ENCODE data around the gene ENTREP3. TPM values are rescaled to one million over a fixed set of nuclear protein-coding genes. Genes with fewer than 3 reads are reported as not detected.
A peak's percentile ranks its signal among the peaks of the same experiment; 100 is the strongest.
"Not testable (repeated sequence)": the region's sequence is repeated elsewhere in the genome, so short reads cannot be mapped to it uniquely, and the experiment has no call there.

Gene ENTREP3
- total RNA-seq, 1 donor from 2014 or later = 14.5 TPM

DNA sequence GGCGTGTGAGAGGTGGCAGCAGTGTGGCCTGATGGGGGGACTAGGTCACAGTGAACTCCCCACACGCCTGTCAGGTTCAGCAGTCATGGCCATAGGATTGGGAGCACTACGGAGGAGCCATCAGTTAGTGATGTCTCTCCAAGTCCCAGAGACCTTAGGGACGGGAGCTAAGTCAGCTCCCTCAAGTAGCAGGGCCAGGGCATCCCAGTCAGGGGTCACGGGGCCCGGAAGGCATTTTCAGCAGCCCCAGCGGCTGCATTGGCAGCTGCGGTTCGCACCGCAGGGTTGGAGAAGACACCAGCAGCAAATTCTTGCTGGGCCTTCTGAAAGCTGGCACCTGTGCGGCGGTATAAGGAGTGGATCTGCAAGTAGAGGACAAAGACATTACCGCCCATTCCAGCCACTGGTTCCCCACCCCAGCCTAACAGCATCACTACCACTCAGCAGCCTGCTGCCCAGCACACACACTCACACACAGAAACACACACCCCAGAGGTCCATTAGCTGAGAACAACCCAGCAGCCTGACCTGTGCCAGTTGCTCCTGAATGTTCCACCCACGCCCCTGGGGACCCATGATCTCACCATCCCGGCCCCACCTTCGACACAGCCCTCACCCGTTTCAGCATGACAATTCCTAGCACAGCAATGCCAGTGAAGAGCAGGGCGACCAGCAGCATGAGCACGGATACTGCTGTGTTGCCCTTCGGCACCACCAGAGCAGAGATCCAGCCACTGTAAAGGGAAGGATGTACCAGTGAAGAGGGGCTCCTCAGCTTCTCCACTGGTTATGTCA, 972 bp upstream of the ENTREP3 start:
- intact Hi-C loops (cut with DNase I) = no loop called here
- ATAC-seq = no peak
- peak; percentile 53 for DNase-seq (ENCODE audit: missing footprints)

- intact Hi-C loops (cut with DNase I) = no loop called here
- ATAC-seq (peak; percentile 8), DNase-seq (ENCODE audit: missing footprints) (peak; percentile 75)
These were observed 505 bp downstream of the ENTREP3 start for GRCh38 chr1:155254714-155255242.

GRCh38 chr1:155254228-155254713, 1.0 kb downstream of the ENTREP3 start:
- ATAC-seq (peak; percentile 0), DNase-seq (ENCODE audit: missing footprints) (peak; percentile 59)
- intact Hi-C loops (cut with DNase I) = no loop called here

- ATAC-seq (no peak), DNase-seq (ENCODE audit: missing footprints) (no peak)
- intact Hi-C loops (cut with DNase I) = no loop called here
These were observed 1.5 kb downstream of the ENTREP3 start for GRCh38 chr1:155253797-155254196.

DNA sequence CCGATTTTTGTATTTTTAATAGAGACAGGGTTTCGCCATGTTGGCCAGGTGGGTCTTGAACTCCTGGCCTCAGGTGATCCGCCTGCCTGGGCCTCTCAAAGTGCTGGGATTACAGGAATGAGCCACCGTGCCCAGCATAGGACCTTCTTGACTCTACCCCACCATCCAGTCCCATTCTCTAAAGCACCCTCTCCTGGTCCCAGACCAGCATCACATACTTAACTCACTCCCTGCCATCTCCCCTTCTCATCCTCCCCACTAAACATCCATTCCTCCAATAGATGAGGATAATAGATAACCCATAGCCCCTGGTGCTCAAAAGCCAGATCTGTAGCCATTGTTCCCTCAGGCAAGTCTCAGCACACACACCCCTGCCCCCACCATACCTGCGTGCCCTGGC, 2.1 kb downstream of the ENTREP3 start:
- intact Hi-C loops (cut with DNase I) = no loop called here
- peak; percentile 50 for DNase-seq (ENCODE audit: missing footprints)
- ATAC-seq = no peak

- no peak for ATAC-seq
- no peak for DNase-seq (ENCODE audit: missing footprints)
- intact Hi-C loops (cut with DNase I) = loop anchor here (2.0 kb wide), 2 partner anchors 71 to 341 kb away; no protein-coding TSS in a partner anchor
These were observed 3.7 kb downstream of the ENTREP3 start for GRCh38 chr1:155251566-155251965.

DNA sequence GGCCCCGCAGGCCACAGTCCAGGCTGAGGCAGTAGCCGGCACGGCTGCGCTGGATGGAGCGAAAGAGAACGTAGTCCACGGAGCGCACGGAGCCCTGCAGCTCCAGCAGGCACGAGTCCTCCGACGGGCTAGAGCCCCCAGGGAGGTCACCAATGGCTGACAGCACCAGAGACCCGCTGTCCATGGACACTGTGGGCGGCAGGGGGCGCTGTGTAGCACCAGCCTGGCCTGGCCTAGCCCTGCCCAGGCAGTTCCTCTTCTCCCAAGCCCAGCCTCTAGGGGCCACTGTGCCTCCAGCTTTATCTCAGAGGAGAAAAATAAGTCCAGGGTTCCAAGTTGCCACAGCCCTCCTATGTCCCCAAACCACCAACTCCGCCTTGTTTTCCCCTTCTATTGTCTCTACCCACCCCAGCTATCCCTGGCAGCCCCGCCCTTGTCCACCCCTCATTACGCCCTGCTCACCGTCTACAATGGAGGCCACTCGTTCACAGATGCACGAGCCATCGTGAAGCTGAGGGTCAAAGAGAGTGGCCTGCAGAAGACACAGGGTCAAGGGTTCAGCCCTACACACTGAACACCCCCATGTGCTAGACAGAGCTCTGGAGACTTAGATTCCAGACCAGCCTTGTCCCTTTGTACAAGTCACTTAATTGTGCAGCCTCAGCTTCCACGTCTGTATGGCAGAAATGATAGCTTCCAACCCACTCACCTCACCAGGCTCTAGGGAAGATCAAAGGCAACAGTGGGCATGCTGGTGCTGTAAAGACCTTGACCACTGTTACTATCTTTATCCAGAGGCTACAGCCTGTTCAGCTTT, 4.4 kb downstream of the ENTREP3 start:
- peak; percentile 85 for ATAC-seq
- peak; percentile 96 for DNase-seq (ENCODE audit: missing footprints)
- intact Hi-C loops (cut with DNase I) = loop anchor here (1.0 to 2.0 kb wide), 3 partner anchors 57 to 342 kb away; partner anchors contain the start of gene FDPS

DNA sequence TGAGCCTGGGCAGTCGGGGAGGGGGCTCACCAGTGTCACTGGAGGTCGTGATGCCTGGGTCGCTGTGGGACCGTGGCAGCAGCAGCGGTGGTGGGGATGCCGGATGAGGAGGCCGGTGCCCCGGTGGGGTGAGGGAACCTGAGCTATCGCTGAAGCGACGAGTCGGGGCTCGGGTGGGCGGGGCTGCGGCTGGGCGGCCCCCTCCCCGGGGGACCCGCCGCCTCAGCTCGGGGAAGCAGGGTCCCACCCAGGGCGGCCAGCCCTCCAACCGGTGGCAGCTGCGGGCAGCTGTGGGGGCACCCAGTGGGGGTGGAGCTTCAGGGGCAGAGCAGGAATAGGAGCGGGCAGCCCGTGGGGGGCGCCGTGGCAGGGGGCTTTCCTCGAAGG, 5.0 kb downstream of the ENTREP3 start:
- intact Hi-C loops (cut with DNase I) = loop anchor here (1.0 to 2.0 kb wide), 3 partner anchors 58 to 343 kb away; partner anchors contain the start of gene FDPS
- ATAC-seq (no peak), DNase-seq (ENCODE audit: missing footprints) (no peak)

DNA sequence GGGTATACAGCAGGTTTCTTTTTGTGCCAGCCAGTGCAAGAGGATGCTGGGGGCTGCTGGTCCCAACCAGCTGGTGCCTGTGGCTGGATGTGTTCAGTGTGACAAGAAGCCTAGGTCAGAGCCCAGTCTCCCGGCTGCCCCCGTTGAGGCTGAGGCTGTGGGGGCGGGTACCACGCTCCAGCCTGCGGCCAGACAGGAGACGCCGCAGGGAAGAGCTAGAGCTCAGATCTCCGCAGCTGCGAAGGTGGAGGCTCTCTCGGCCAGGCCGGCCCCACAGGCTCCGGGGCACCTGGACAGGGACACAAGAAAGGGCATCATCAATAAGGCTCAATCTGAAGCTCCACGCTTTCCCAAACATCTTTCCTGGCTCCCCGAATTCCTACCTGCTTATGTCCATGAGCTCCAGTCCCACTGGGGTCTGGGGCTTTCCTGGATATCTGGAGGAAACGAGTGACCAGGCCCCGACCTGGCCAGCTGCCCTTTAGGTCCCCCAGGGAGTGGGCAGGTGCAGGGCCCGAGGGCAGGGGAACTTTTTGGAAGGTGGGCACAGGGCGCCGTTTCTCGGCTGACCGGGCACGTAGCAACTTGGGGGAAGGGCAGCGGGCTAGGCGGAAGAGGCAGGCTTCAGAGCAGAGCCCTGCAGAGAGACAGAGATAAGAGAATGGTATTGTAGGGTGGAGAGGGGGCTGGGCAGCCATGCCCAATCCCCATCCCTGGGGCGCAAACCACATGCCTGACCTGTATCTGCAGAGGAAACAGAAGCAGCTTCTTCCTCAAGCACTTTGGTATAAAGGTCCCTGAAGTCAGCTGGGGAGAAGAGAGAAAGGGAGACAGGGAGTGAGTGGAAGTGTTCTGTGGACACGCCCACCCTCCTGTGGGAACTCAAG, 7.4 kb downstream of the ENTREP3 start:
- ATAC-seq (no peak), DNase-seq (ENCODE audit: missing footprints) (no peak)
- intact Hi-C loops (cut with DNase I) = no loop called here

DNA sequence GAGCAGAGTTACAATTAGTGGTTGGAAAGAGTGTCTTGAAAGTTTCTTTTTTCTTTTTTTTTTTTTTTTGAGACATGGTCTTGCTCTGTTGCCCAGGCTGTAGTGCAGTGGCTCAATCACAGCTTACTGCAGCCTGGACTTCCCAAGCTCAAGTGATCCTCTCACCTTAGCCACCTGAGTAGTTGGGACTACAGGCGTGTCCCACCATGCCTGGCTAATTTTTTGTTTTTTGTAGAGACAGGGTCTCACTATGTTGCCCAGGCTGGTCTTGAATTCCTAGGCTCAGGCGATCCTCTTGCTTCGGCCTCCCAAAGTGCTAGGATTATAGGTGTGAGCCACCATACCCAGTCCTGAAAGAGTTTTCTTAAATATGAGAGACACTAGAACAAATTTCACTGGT, 8.5 kb downstream of the ENTREP3 start:
- intact Hi-C loops (cut with DNase I) = not testable (repeated sequence)

DNA sequence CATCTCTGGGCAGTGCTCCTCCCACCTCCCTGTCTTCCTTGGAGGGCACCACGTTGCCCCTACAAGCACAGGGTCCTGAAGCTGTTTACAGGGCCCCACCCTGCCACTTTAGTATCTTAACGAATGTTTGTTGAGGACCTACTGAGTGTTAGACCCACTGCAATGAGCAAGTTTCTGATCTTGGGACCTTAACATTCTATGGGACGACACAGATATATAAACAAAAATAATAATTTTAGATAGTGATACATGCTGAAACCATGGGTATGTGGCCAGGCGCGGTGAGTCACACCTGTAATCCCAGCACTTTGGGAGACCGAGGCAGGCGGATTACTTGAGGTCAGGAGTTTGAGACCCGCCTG, 10.1 kb downstream of the ENTREP3 start:
- intact Hi-C loops (cut with DNase I) = no loop called here
- DNase-seq (ENCODE audit: missing footprints) (no peak), ATAC-seq (no peak)

More for the DNA sequence above, 8.5 kb downstream of the ENTREP3 start:
- ATAC-seq; DNase-seq (ENCODE audit: missing footprints): not testable (repeated sequence)

DNA sequence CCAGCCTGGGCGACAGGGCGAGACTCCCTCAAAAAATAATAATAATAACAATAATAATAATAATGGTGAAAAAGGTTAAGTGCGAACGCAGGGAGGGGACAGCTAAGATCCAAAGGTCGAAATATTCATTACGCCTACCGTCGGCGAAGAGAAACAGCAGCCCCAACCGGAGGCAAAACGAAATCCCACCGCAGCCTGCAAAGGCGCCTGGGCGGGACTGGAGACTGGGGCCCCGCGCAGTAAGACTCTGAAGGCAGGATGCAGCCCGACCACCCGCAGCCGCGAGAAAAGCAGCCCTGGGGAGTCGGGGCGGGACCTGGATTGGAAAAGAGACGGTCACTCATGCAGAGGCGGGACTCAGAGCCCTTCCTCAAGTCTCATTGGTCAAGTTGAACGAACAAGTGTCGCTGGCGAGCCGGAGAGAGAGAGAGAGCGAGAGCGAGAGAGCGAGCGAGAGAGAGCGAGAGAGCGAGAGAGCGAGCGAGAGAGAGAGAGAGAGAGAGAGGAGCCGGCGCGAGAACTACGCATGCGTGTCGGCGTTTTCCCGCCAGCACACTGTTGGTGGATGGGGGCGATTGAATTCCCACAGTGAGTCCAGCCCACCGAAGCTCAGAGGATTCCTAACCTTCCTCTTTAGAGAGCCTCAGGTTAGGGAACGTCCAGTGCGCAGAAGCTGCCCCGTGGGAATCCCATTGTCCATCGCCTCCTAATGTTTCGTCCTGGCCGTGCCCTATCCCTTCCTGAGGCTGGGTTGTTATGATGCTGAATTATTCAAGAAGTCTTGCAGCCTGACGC, 10.7 kb downstream of the ENTREP3 start:
- DNase-seq (ENCODE audit: missing footprints) (peak; percentile 98), ATAC-seq (peak; percentile 96)
- intact Hi-C loops (cut with DNase I) = loop anchor here (5.0 kb wide), 1 partner anchor 37 kb away; the partner anchor contains the start of genes MTX1 and THBS3

GRCh38 chr1:155242805-155243358, 12.4 kb downstream of the ENTREP3 start:
- intact Hi-C loops (cut with DNase I) = loop anchor here (5.0 kb wide), 1 partner anchor 36 kb away; the partner anchor contains the start of genes MTX1 and THBS3
- no peak for DNase-seq (ENCODE audit: missing footprints)
- ATAC-seq = no peak

GRCh38 chr1:155241841-155242264, 13.4 kb downstream of the ENTREP3 start:
- intact Hi-C loops (cut with DNase I) = loop anchor here (5.0 kb wide), 1 partner anchor 35 kb away; the partner anchor contains the start of genes MTX1 and THBS3
- peak; percentile 1 for ATAC-seq

DNA sequence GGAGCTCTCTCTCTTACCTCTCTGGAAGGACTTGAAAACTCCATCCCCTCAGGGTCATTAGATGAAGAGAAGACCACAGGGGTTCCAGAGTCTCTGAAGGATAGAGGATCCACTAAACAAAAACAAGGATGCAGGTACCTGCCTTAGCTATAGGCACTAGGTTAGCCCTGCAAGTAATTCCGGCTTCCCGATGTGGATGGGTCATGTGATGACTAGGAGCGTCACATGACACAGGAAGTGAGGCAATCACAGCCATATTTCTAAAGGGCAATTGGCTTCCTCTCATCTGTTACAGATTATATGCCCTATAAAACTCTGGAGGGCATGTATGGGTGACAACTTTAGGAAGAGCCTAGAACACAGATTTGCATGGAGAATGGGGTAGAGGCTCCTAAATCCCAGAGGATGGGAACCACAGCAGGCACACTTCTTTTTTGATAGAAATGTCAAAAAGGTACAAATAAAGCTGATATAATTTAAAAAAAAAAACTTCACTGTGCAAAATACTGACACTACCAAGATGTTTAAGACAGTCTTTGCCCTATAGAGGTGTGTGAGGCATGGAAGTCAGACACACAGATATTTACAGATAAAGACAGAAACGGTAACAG, 14.1 kb downstream of the ENTREP3 start:
- intact Hi-C loops (cut with DNase I) = loop anchor here (5.0 kb wide), 1 partner anchor 34 kb away; the partner anchor contains the start of genes MTX1 and THBS3
- peak; percentile 15 for ATAC-seq
- DNase-seq (ENCODE audit: missing footprints) = no peak

More at GRCh38 chr1:155241841-155242264, 13.4 kb downstream of the ENTREP3 start:
- no peak for DNase-seq (ENCODE audit: missing footprints)

GRCh38 chr1:155236451-155236850, 18.8 kb downstream of the ENTREP3 start:
- DNase-seq (ENCODE audit: missing footprints) (no peak), ATAC-seq (no peak)
- intact Hi-C loops (cut with DNase I) = no loop called here
